IMR-90 (cell line): Measurements from ENCODE around the gene CFAP299. TPM values are rescaled to one million over a fixed set of nuclear protein-coding genes. Genes with fewer than 3 reads are reported as not detected.

Experiments
- ATAC-seq: fragments of 200-7000 bp; cut with Tn5 transposase; 2 replicates; pipeline ENCODE4 v1.9.1; 2020; ENCODE audit warnings: low read depth, mild to moderate bottlenecking, moderate library complexity
- BruUV-seq: library from RNA; stranded (reverse); fragments of 400-500 nt; replicated peaks from 2 replicates; lab custom pipeline; 2021; lab: Mats Ljungman, UMichigan
- CTCF ChIA-PET: fragments of 300-600 bp; formaldehyde crosslinking; extraction: SDS; loops from one replicate; lab custom pipeline; 2021; ENCODE audit warnings: antibody characterized with exemption; lab: Yijun Ruan, JAX
- POLR2A ChIA-PET: fragments of 300-600 bp; sonication (Branson Sonifier 250); formaldehyde crosslinking; loops from one replicate; lab custom pipeline; 2022; ENCODE audit warnings: antibody characterized with exemption; ENCODE audit not compliant: unreplicated experiment; lab: Charles Lee
- DNase-seq: peaks from one replicate; pipeline ENCODE4 v3.0.0; 2013
- H2AFZ ChIP-seq: replicated peaks from 2 replicates; pipeline ENCODE3; 2013; ENCODE audit warnings: low read length, mild to moderate bottlenecking; ENCODE audit not compliant: poor library complexity
- H2AK5ac ChIP-seq: 2 replicates; pipeline ENCODE4 v1.6.1; 2013; ENCODE audit warnings: low read depth, low read length, inconsistent platforms
- H2AK9ac ChIP-seq: replicated peaks from 2 replicates; pipeline ENCODE3; 2013; ENCODE audit warnings: mild to moderate bottlenecking, low read depth, low read length, moderate library complexity; ENCODE audit not compliant: poor library complexity
- H2BK120ac ChIP-seq: 2 replicates; pipeline ENCODE4 v1.6.1; 2013; ENCODE audit warnings: low read depth, low read length, inconsistent platforms
- H2BK15ac ChIP-seq: 3 replicates; pipeline ENCODE4 v1.6.1; 2013; ENCODE audit warnings: low read depth, low read length, inconsistent platforms
- H2BK20ac ChIP-seq: 2 replicates; pipeline ENCODE4 v1.6.1; 2013; ENCODE audit warnings: low read depth, mild to moderate bottlenecking, inconsistent platforms, low read length, moderate library complexity
- H2BK5ac ChIP-seq: 2 replicates; pipeline ENCODE4 v1.6.1; 2013; ENCODE audit warnings: mild to moderate bottlenecking, low read depth, low read length, inconsistent platforms; ENCODE audit not compliant: poor library complexity, severe bottlenecking
- H3K14ac ChIP-seq: replicated peaks from 2 replicates; pipeline ENCODE4 v1.6.1; 2013; ENCODE audit warnings: low read depth, low read length, inconsistent platforms
- H3K18ac ChIP-seq: 2 replicates; pipeline ENCODE4 v1.6.1; 2013; ENCODE audit warnings: low read depth, low read length, control low read depth
- H3K23ac ChIP-seq: 2 replicates; pipeline ENCODE4 v1.6.1; 2013; ENCODE audit warnings: low read depth, low read length, inconsistent platforms
- H3K27ac ChIP-seq: 2 replicates; pipeline ENCODE4 v1.5.1; 2013; ENCODE audit warnings: mild to moderate bottlenecking, control low read depth, low read length; ENCODE audit not compliant: insufficient read depth
- H3K27me3 ChIP-seq: 2 replicates; pipeline ENCODE4 v1.6.1; 2013; ENCODE audit warnings: low read length; ENCODE audit not compliant: control insufficient read depth, insufficient read depth
- H3K36me3 ChIP-seq: 2 replicates; pipeline ENCODE4 v1.6.1; 2013; ENCODE audit warnings: low read length, mixed read lengths; ENCODE audit not compliant: control insufficient read depth, insufficient read depth
- H3K4ac ChIP-seq: 2 replicates; pipeline ENCODE4 v1.6.1; 2013; ENCODE audit warnings: low read depth, low read length, inconsistent platforms
- H3K4me1 ChIP-seq: 2 replicates; pipeline ENCODE4 v1.6.1; 2013; ENCODE audit warnings: low read length, mixed read lengths; ENCODE audit not compliant: control insufficient read depth, insufficient read depth
- H3K4me2 ChIP-seq: 2 replicates; pipeline ENCODE4 v1.6.1; 2013; ENCODE audit warnings: low read depth, mild to moderate bottlenecking, control low read depth, low read length, moderate library complexity
- H3K4me3 ChIP-seq: 2 replicates; pipeline ENCODE4 v1.5.1; 2013; ENCODE audit warnings: low read depth, mild to moderate bottlenecking, control low read depth, low read length, moderate library complexity; ENCODE audit not compliant: insufficient read depth
- H3K56ac ChIP-seq: 2 replicates; pipeline ENCODE4 v1.6.1; 2013; ENCODE audit warnings: low read length, inconsistent platforms; ENCODE audit not compliant: insufficient read depth; ENCODE audit errors: extremely low read depth
- H3K79me1 ChIP-seq, 2 experiments: 2 replicates each; pipeline ENCODE4 v1.6.1; 2013; ENCODE audit warnings: low read length in 2 of 2, inconsistent platforms in 1 of 2, low read depth in 1 of 2
- H3K9ac ChIP-seq: 2 replicates; pipeline ENCODE4 v1.6.1; 2013; ENCODE audit warnings: low read depth, low read length, control low read depth
- H3K9me1 ChIP-seq: 2 replicates; pipeline ENCODE4 v1.6.1; 2013; ENCODE audit warnings: low read length, inconsistent platforms; ENCODE audit not compliant: insufficient read depth
- H3K9me3 ChIP-seq: 2 replicates; pipeline ENCODE4 v1.6.1; 2013; ENCODE audit warnings: low read length; ENCODE audit not compliant: control insufficient read depth, insufficient read depth
- H4K20me1 ChIP-seq: 2 replicates; pipeline ENCODE4 v1.6.1; 2013; ENCODE audit warnings: low read length, inconsistent platforms; ENCODE audit not compliant: insufficient read depth
- H4K5ac ChIP-seq: 2 replicates; pipeline ENCODE4 v1.6.1; 2013; ENCODE audit warnings: mild to moderate bottlenecking, low read depth, low read length, control low read depth
- H4K8ac ChIP-seq, 2 experiments: 2 replicates each; pipeline ENCODE4 v1.6.1; 2013; ENCODE audit warnings: low read depth in 2 of 2, low read length in 2 of 2, control low read depth in 1 of 2, inconsistent platforms in 1 of 2
- H4K91ac ChIP-seq: 2 replicates; pipeline ENCODE4 v1.6.1; 2013; ENCODE audit warnings: low read depth, low read length, inconsistent platforms; ENCODE audit not compliant: insufficient read depth
- RFX5 ChIP-seq: IDR thresholded peaks from 2 replicates; pipeline ENCODE4 v1.8.0; 2012; ENCODE audit warnings: low read depth, mild to moderate bottlenecking, low read length, moderate library complexity
- WGBS, 2 experiments: methylation state at CpG; one replicate each; pipeline versions ENCODE4 v1.1.5 to v1.1.7; 2013; ENCODE audit warnings: missing lambda C conversion rate in 2 of 2; ENCODE audit not compliant: insufficient read length in 1 of 2; ENCODE audit errors: extremely low coverage in 2 of 2; 5-methylcytosine and 5-hydroxymethylcytosine counted together
- dilution Hi-C: fragments of 300-500 bp; cut with HindIII; formaldehyde crosslinking; loops from one replicate; pipeline ENCODE4 v1.14.3; 2018; ENCODE audit warnings: low sequenced_read_pairs; ENCODE audit not compliant: unreplicated experiment
- in situ Hi-C: fragments of 300-500 bp; cut with MboI; formaldehyde crosslinking; loops from 3 replicates; pipeline ENCODE4 v1.14.3; 2019; ENCODE audit warnings: low sequenced_read_pairs, inconsistent platforms, mixed read lengths
- intact Hi-C: fragments of 100-400 bp; cut with micrococcal nuclease; formaldehyde crosslinking; loops from 2 replicates; pipeline ENCODE4 v1.10.0; 2022
- polyA plus RNA-seq, 3 experiments: library from polyadenylated mRNA; depleted of rRNA; stranded (reverse); fragments of >200 nt; gene quantifications; 2 replicates each; pipeline ENCODE4 v1.2.3, GENCODE V29; 2012; ENCODE audit warnings: low replicate concordance in 1 of 3
- total RNA-seq: library from RNA; depleted of rRNA; stranded (reverse); fragments of >200 nt; gene quantifications from 2 replicates; pipeline ENCODE4 v1.2.3, GENCODE V29; 2012

Gene CFAP299
- total and polyA plus RNA-seq, 2 of the 4 experiments (the other 2 are of a cell fraction): 1.0 to 1.1 TPM

DNA sequence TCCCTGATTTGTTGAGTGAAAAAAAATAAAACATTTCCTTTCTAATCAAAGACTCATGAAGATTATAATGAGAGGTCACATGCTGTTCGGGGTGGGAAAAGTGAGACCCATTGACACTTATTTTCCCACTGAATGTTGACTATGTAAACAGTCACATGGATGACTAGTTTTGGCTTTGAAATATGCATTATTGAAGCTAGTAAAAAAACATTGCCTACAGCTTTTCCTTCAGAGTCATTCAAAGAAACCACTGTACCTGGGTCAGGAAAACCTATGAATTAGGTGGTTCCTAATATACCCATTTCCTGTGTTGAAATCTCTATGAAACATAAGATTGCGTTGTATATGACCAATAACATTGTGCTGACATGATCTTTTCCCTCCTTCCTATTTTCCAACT lies 251.2 kb downstream of the CFAP299 start:
- Histone ChIP-seq H3K18ac (no peak overlapping the region), H3K27ac (no peak overlapping the region), H3K9ac (no peak overlapping the region), H4K20me1 (no peaks in the 10 kb centered on the region), H3K79me1 (no peaks in the 10 kb centered on the region), H2AK5ac (no peak overlapping the region), H3K4ac (no peak overlapping the region), H4K91ac (no peak overlapping the region), H3K4me2 (no peak overlapping the region), H4K8ac (no peak overlapping the region), H3K14ac (no peak overlapping the region), H3K4me1 (no peaks in the 10 kb centered on the region), H4K5ac (no peak overlapping the region), H2BK120ac (no peak overlapping the region), H2BK15ac (no peak overlapping the region), H3K4me3 (no peak overlapping the region), H3K23ac (no peak overlapping the region), H2AK9ac (no peak overlapping the region), H3K36me3 (no peaks in the 10 kb centered on the region), H3K9me3 (no peaks in the 10 kb centered on the region), H3K9me1 (no peaks in the 10 kb centered on the region), H2BK20ac (no peak overlapping the region), H2BK5ac (no peak overlapping the region), H3K56ac (no peak overlapping the region), H2AFZ (no peak overlapping the region), H3K27me3 (no peaks in the 10 kb centered on the region)
- intact Hi-C loops (no loop called here), dilution Hi-C loops (no loop called here), in situ Hi-C loops (no loop called here)
- TF ChIP-seq RFX5: no peak
- POLR2A ChIA-PET: no interaction called here
- ATAC-seq: no peak
- no peak for DNase-seq
- no CpG with 5 or more reads among the region's 2 CpGs for WGBS, 2 experiments
- BruUV-seq: no TSS peak
- CTCF ChIA-PET: no interaction called here
